Stimulated activated CD8-positive, alpha-beta memory T cell treated with anti-CD3 and anti-CD28 coated beads, Interleukin-4, amount 100 ng/mL, for 1 hour (primary cell): ENCODE results near the gene CCDC102B.
"Not testable (repeated sequence)": the region's sequence is repeated elsewhere in the genome, so short reads cannot be mapped to it uniquely, and the experiment has no call there.

Experiments used
- DNase-seq, 2 donors: peaks; one replicate each; pipeline ENCODE4 v3.0.0-alpha.2; 2020; ENCODE audit warnings: low read depth in 2 of 2, low spot score in 1 of 2

CCDC102B gene

GRCh38 chr18:68969027-68969426 is 171.1 kb downstream of the CCDC102B start:
- no peak for DNase-seq

- DNase-seq, result no peak
These were observed 174.3 kb downstream of the CCDC102B start for GRCh38 chr18:68972176-68972575.

GRCh38 chr18:68979737-68980136 is 181.9 kb downstream of the CCDC102B start:
- no peak for DNase-seq

- no peak for DNase-seq
These were observed 185.2 kb downstream of the CCDC102B start for GRCh38 chr18:68983126-68983525.

GRCh38 chr18:68984342-68984741 is 186.5 kb downstream of the CCDC102B start:
- DNase-seq, result no peak

- DNase-seq, result no peak
These were observed 187.4 kb downstream of the CCDC102B start for GRCh38 chr18:68985172-68985820.

- no peak for DNase-seq
These were observed 193.4 kb downstream of the CCDC102B start for GRCh38 chr18:68991286-68991685.

GRCh38 chr18:68992719-68993482 is 195.0 kb downstream of the CCDC102B start:
- DNase-seq, result no peak

GRCh38 chr18:68995675-68996074 is 197.8 kb downstream of the CCDC102B start:
- no peak for DNase-seq

GRCh38 chr18:68997845-68998244 is 200.0 kb downstream of the CCDC102B start:
- DNase-seq, result no peak

GRCh38 chr18:69000366-69000765 is 202.5 kb downstream of the CCDC102B start:
- no peak for DNase-seq

GRCh38 chr18:69002233-69002632 is 204.4 kb downstream of the CCDC102B start:
- no peak for DNase-seq

- DNase-seq, result not testable (repeated sequence)
These were observed 208.3 kb downstream of the CCDC102B start for GRCh38 chr18:69006212-69006611.

- no peak for DNase-seq
These were observed 210.7 kb downstream of the CCDC102B start for GRCh38 chr18:69008538-69008937.

- DNase-seq, result no peak
These were observed 223.4 kb downstream of the CCDC102B start for GRCh38 chr18:69021211-69021805.

GRCh38 chr18:69022426-69022825 is 224.5 kb downstream of the CCDC102B start:
- DNase-seq, result no peak

- no peak for DNase-seq
These were observed 233.7 kb downstream of the CCDC102B start for GRCh38 chr18:69031571-69031970.

GRCh38 chr18:69032009-69032408 is 234.1 kb downstream of the CCDC102B start:
- DNase-seq, result no peak

GRCh38 chr18:69035756-69036155 is 237.9 kb downstream of the CCDC102B start:
- DNase-seq, result no peak

- DNase-seq, result no peak
These were observed 246.3 kb downstream of the CCDC102B start for GRCh38 chr18:69044215-69044614.

GRCh38 chr18:69064063-69064462 is 266.2 kb downstream of the CCDC102B start:
- no peak for DNase-seq

- DNase-seq, result no peak
These were observed 269.2 kb downstream of the CCDC102B start for GRCh38 chr18:69067048-69067447.
